Posterior cingulate gyrus (tissue), 11 donors: ENCODE data around the gene SERAC1.

Experiments
- DNase-seq, 10 donors: peaks; one replicate each; pipeline versions ENCODE4 v3.0.0 to v3.0.0-alpha.2; 2020 to 2021; ENCODE audit warnings: mixed read lengths in 3 of 10
- intact Hi-C: fragments of 100-400 bp; cut with DNase I; formaldehyde crosslinking; loops from one replicate; pipeline ENCODE4 v1.15.1; 2023

The SERAC1 gene

GRCh38 chr6:158063736-158064135 lies 104.3 kb downstream of the SERAC1 start:
- DNase-seq: peak in 2 of 10 donors; percentile 49 to 50
- intact Hi-C loops: no loop called here

GRCh38 chr6:158061709-158062461 lies 106.2 kb downstream of the SERAC1 start:
- intact Hi-C loops: no loop called here
- peak in 1 of 10 donors; percentile 70 for DNase-seq

GRCh38 chr6:158061361-158061708 lies 106.7 kb downstream of the SERAC1 start:
- intact Hi-C loops: no loop called here
- DNase-seq: peak in 2 of 10 donors; percentile 56 to 65

- intact Hi-C loops: no loop called here
- DNase-seq: peak in 8 of 10 donors; percentile 40 to 93 (median 68)
Observed at GRCh38 chr6:158060455-158061360, 107.4 kb downstream of the SERAC1 start.
